ENCODE data around the gene ZNF124.
"Not testable (repeated sequence)": the region's sequence is repeated elsewhere in the genome, so short reads cannot be mapped to it uniquely, and the experiment has no call there.

The ZNF124 gene

DNA sequence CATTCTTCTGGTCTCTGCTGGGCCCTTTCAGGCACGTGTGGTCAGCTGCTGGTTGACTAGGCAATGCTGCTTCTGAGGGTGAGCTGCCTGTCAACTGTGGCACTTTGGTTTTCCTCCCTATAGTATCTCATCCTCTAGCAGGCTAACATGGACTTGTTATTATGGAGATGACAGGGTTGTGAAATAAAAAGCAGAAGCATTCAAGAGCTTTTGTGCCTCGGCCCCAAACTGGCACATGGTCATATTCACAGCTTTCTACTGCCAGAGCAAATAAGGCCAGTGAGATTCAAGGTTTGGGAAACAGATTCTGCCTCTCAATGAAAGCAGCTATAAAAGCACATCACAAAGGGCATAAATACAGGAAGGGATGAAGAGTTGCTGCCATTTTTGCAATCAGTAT, 1.6 kb upstream of the ZNF124 start:
- in situ Hi-C loops (cut with MboI; ENCODE audit: low sequenced_read_pairs) = no loop called here

- in situ Hi-C loops (cut with MboI; ENCODE audit: low sequenced_read_pairs) = no loop called here
Observed at GRCh38 chr1:247172996-247173395, 1.2 kb upstream of the ZNF124 start.

GRCh38 chr1:247171443-247171842, 377 bp downstream of the ZNF124 start:
- in situ Hi-C loops (cut with MboI; ENCODE audit: low sequenced_read_pairs) = not testable (repeated sequence)

- in situ Hi-C loops (cut with MboI; ENCODE audit: low sequenced_read_pairs) = no loop called here
Observed at GRCh38 chr1:247165674-247166073, 6.1 kb downstream of the ZNF124 start.

DNA sequence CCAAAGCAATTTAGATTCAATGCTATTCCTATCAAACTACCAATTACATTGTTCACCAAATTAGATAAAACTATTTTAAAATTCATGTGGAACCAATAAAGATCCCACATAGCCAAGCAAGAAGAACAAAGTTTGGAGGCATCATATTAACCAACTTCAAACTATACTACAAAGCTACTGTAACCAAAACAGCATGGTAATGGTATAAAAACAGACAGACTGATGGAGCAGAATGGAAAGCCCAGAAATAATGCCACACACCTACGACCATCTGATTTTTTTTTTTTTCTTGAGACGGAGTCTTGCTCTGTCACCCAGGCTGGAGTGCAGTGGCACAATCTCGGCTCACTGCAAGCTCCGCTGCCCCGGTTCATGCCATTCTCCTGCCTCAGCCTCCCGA, 7.1 kb downstream of the ZNF124 start:
- in situ Hi-C loops (cut with MboI; ENCODE audit: low sequenced_read_pairs) = no loop called here

GRCh38 chr1:247156787-247157232, 15.0 kb downstream of the ZNF124 start:
- in situ Hi-C loops (cut with MboI; ENCODE audit: low sequenced_read_pairs) = no loop called here

DNA sequence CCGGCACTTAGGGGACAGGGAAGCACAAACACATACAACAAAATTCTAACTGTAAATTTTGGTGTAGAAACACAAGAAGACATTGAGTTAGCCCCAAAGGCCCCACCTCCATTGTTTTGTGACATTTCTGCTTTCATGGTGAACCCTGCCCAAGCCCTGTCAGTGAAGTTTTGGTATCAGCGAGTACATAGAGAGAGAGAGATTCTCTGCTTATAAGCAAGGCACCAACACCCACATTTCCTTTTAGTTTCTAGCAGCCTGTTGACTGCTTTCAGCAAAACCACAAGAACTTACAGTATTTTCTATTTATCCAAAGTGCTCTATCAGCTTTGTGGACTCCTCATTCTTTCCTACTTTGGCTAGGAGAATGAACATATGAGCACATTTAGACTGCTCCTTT, 24.0 kb downstream of the ZNF124 start:
- in situ Hi-C loops (cut with MboI; ENCODE audit: low sequenced_read_pairs) = no loop called here

DNA sequence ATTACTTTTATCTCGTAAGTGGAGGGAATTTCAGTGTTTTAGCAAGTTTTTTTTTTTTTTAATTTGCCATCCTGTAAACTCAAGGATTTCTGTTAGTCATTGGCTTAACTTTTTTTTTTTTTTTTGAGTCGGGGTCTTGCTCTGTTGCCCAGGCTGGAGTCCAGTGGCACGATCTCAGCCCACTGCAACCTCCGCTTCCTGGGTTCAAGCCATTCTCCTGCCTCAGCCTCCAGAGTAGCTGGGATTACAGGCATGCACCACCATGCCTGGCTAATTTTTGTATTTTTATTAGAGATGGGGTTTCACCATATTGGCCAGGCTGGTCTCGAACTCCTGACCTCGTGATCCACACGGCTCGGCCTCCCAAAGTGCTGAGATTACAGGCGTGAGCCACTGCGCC, 24.7 kb downstream of the ZNF124 start:
- in situ Hi-C loops (cut with MboI; ENCODE audit: low sequenced_read_pairs) = not testable (repeated sequence)

DNA sequence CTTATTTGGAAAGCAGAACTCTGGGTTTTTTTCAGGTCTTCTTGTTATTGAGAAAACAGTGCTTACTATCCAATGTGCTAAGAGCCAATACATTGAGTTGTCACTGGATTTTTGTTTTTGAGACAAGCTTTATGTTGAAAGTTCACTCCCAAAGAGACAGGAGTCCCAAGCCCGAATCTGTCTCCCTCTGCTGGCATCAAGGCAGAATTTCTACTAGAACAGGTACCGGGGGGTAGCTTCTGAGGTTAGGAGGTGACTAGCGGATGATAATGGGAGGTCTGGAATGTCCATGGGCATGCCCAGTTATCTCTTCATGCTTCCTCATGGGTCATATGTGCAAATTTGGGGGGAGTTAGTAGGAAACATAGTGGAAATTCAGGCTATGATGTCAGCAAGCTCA, 25.1 kb downstream of the ZNF124 start:
- in situ Hi-C loops (cut with MboI; ENCODE audit: low sequenced_read_pairs) = no loop called here

DNA sequence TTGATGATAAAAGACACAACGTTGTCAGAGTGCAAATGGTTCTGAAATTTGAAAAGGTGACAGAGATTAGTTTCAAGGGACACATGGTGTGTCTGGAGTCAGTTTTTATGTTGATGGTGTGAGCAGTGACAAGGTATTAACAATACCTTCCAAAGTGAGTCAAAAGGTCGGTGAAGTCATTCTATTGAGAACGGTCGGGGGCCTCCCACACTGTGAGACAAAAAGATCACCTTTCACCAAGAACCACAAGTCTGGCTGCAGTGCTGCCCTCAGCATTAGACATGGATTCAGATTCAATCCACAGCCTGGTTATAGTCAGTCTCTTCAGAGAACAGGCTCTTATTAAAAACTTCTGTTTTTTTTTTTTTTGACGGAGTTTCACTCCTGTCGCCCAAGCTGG, 26.5 kb downstream of the ZNF124 start:
- in situ Hi-C loops (cut with MboI; ENCODE audit: low sequenced_read_pairs) = no loop called here

DNA sequence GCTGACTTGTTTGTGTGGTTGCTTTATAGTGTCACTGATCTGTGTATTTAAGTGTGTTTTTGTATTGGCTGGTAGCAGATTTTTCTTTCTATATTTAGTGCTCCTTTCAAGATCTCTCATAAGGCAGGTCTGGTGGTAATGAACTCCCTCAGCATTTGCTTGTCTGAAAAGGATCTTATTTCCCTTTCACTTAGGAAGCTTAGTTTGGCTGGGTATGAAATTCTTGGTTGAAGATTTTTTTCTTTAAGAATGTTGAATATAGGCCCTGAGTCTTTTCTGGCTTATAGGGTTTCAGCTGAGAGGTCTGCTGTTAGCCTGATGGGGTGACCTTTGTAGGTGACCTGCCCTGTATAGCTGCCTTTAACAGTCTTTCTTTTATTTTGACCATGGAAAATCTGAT, 32.3 kb downstream of the ZNF124 start:
- in situ Hi-C loops (cut with MboI; ENCODE audit: low sequenced_read_pairs) = not testable (repeated sequence)

GRCh38 chr1:247131236-247131635, 40.6 kb downstream of the ZNF124 start:
- in situ Hi-C loops (cut with MboI; ENCODE audit: low sequenced_read_pairs) = no loop called here

GRCh38 chr1:247127519-247128282, 44.1 kb downstream of the ZNF124 start:
- in situ Hi-C loops (cut with MboI; ENCODE audit: low sequenced_read_pairs) = not testable (repeated sequence)

GRCh38 chr1:247126601-247127000, 45.2 kb downstream of the ZNF124 start:
- in situ Hi-C loops (cut with MboI; ENCODE audit: low sequenced_read_pairs) = not testable (repeated sequence)

DNA sequence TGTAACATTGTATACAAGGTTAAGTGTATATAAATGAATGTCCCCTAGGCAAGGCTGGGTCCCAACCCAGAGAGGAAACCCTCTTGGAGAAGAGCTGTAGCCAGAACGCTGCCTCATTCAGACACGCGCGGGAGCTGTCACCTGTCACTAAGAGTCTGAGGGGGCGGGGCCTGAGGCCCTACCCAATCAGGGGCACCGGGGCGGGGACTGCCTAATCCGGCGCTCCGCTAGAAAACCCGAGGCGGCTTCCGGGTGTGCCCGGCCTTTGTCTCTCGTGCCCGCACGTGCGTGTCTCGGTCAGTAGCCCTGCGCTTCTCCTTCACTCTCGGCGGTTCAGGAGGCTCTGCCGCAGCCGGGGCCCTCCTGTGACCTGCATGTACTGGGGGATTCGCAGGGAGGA, 45.7 kb downstream of the ZNF124 start:
- in situ Hi-C loops (cut with MboI; ENCODE audit: low sequenced_read_pairs) = not testable (repeated sequence)

DNA sequence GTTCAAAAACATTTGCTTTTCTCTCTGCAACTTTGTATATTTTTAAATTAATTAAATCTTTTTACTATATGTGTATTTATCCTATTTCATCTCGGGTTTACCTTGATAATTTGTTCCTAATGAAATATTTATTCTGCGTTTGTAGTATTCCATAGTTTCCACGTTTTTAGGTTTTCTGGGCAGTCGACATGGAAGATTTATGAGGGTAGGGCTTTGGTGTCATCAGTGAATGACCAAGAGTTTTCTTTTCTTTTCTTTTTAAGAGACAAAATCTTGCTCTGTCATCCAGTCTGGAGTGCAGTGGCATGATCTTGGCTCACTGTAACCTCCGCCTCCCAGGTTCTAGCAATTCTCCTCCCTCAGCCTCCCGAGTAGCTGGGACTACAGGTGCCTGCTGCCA, 50.4 kb downstream of the ZNF124 start:
- in situ Hi-C loops (cut with MboI; ENCODE audit: low sequenced_read_pairs) = no loop called here

DNA sequence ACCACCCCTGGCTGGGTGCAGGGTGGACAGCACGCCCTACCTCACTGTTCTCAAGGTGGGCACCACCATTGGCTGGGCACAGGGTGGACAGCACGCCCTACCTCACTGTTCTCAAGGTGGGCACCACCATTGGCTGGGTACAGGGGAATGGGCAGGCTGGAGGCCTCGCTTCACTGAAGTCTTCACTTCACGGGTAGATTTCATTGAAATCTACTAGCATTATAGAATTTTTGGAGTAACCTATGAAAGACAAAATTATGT, 51.5 kb downstream of the ZNF124 start:
- in situ Hi-C loops (cut with MboI; ENCODE audit: low sequenced_read_pairs) = not testable (repeated sequence)

GRCh38 chr1:247119600-247120407, 52.0 kb downstream of the ZNF124 start:
- in situ Hi-C loops (cut with MboI; ENCODE audit: low sequenced_read_pairs) = no loop called here

DNA sequence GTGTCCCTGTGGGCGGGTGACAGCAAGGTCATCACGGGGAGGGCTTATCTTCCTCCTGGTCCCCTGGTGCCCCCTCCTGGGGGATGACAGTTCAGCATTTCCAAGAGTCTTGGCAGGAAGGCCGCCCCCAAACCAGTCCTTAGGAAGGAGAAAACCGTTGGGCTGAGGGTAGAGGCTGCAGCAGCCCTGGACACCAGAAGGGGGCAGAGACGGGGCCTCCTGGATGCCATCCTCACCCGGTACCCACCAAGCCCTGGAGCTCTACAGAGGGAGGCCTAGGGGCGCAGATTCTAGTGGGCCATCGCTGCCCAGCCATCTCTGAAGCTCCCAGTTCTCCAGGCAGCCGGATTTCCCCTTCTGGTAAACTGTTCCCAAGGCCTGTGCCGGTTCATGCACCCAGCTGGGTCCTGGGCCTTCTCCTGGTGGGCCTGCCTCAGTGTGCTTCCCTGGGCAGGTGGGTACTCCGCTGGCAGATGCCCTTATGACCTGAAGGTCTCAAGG, 52.8 kb downstream of the ZNF124 start:
- in situ Hi-C loops (cut with MboI; ENCODE audit: low sequenced_read_pairs) = no loop called here

- in situ Hi-C loops (cut with MboI; ENCODE audit: low sequenced_read_pairs) = no loop called here
Observed at GRCh38 chr1:247115545-247115944, 56.3 kb downstream of the ZNF124 start.

DNA sequence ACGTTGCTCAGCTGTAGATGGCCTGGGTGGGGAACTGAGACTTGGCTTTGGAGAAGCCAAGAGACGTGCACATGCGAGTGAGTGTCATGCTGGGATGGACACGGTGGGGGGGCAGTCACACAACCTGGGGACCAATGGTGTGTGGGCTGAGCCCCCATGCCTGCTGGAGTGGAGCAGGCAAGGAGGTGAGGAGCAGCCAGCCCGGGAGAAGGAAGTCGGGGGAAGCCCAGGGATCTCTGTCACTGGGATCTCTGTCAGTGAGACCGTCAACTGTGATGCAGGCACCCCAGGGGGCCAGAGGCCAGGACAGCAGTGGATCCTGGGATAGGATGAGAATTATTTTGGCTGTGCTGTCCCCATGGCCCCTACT, 56.7 kb downstream of the ZNF124 start:
- in situ Hi-C loops (cut with MboI; ENCODE audit: low sequenced_read_pairs) = no loop called here

- in situ Hi-C loops (cut with MboI; ENCODE audit: low sequenced_read_pairs) = no loop called here
Observed at GRCh38 chr1:247114351-247115140, 57.3 kb downstream of the ZNF124 start.
